Aorta (tissue), 5 donors: ENCODE data around the gene TMEM114. TPM values are rescaled to one million over a fixed set of nuclear protein-coding genes. Genes with fewer than 3 reads are reported as not detected.

Experiments used
- ATAC-seq: fragments of 200-7000 bp; cut with Tn5 transposase; one replicate; pipeline ENCODE4 v1.9.1; 2022; ENCODE audit warnings: moderate library complexity; ENCODE audit not compliant: low FRiP score
- DNase-seq, 2 donors: peaks; one replicate each; pipeline ENCODE4 v3.0.0-alpha.2; 2020
- H3K27ac ChIP-seq, 2 donors: one replicate each; pipeline ENCODE4 v1.5.1; 2013; ENCODE audit warnings: low read length in 2 of 2, mild to moderate bottlenecking in 2 of 2, moderate library complexity in 2 of 2, control low read depth in 1 of 2, inconsistent platforms in 1 of 2, low read depth in 1 of 2
- H3K27me3 ChIP-seq, 2 donors: one replicate each; pipeline ENCODE4 v1.6.1; 2013; ENCODE audit warnings: control low read depth in 1 of 2, low read length in 1 of 2, mild to moderate bottlenecking in 1 of 2, moderate library complexity in 1 of 2; ENCODE audit not compliant: insufficient read depth in 2 of 2, control insufficient read depth in 1 of 2
- H3K36me3 ChIP-seq, 2 donors: one replicate each; pipeline ENCODE4 v1.6.1; 2013; ENCODE audit warnings: control low read depth in 1 of 2, low read length in 1 of 2, mild to moderate bottlenecking in 1 of 2; ENCODE audit not compliant: insufficient read depth in 2 of 2, control insufficient read depth in 1 of 2
- H3K4me1 ChIP-seq, 2 donors: one replicate each; pipeline ENCODE4 v1.6.1; 2013; ENCODE audit warnings: low read length in 2 of 2, control low read depth in 1 of 2, mild to moderate bottlenecking in 1 of 2, moderate library complexity in 1 of 2; ENCODE audit not compliant: insufficient read depth in 2 of 2, control insufficient read depth in 1 of 2
- H3K4me3 ChIP-seq, 2 donors: one replicate each; pipeline ENCODE4 v1.5.1; 2013; ENCODE audit warnings: low read length in 2 of 2, control low read depth in 1 of 2, mild to moderate bottlenecking in 1 of 2
- H3K9me3 ChIP-seq: one replicate; pipeline ENCODE4 v1.6.1; 2013; ENCODE audit warnings: mild to moderate bottlenecking, low read length; ENCODE audit not compliant: control insufficient read depth
- WGBS, 2 donors: extraction: QIAGEN DNeasy Blood & Tissue Kit; methylation state at CpG; one replicate each; pipeline ENCODE4 v1.1.7; 2013; 5-methylcytosine and 5-hydroxymethylcytosine counted together
- intact Hi-C, 2 donors: fragments of 100-400 bp; cut with DNase I; formaldehyde crosslinking; loops; one replicate each; pipeline versions ENCODE4 v1.14.2 to v1.15.0; 2022
- polyA plus RNA-seq, 2 donors: library from polyadenylated mRNA; stranded (reverse); fragments of 200-250 nt; gene quantifications; one replicate each; pipeline ENCODE4 v1.2.3, GENCODE V29; 2013
- total RNA-seq, 2 donors: library from RNA; stranded (reverse); fragmentation: NEBNext Ultra II Directional; extraction: Animal tissue kit (Norgen Biotek cat#: 25700); gene quantifications; one replicate each; pipeline ENCODE4 v1.2.1, GENCODE V29; 2021
- donor health status: healthy with polysubstance abuse.
- donor health status: Bipolar disorder and iron deficiency.
- donor health status: DM: no; HTN: no; CAD: no.
- donor health status: DM: no; HTN: no; CAD: no.
- donor health status: DM: yes; HTN: yes; CAD: no.

Gene TMEM114
- total and polyA plus RNA-seq, 4 donors, result not detected

GRCh38 chr16:8585041-8585440 lies 5.3 kb downstream of the TMEM114 start:
- intact Hi-C loops, result no loop called here
- no peak overlapping the region for H3K27ac ChIP-seq
- no peak overlapping the region for H3K4me3 ChIP-seq
- no peak for ATAC-seq
- H3K4me1 ChIP-seq, result no peaks in the 10 kb centered on the region
- no peak for DNase-seq
- H3K9me3 ChIP-seq, result no peaks in the 10 kb centered on the region
- 82 to 85% methylated on average over 2 of the region's 2 CpGs for WGBS, 2 donors
- H3K27me3 ChIP-seq, result no peaks in the 10 kb centered on the region
- H3K36me3 ChIP-seq, result no peaks in the 10 kb centered on the region

DNA sequence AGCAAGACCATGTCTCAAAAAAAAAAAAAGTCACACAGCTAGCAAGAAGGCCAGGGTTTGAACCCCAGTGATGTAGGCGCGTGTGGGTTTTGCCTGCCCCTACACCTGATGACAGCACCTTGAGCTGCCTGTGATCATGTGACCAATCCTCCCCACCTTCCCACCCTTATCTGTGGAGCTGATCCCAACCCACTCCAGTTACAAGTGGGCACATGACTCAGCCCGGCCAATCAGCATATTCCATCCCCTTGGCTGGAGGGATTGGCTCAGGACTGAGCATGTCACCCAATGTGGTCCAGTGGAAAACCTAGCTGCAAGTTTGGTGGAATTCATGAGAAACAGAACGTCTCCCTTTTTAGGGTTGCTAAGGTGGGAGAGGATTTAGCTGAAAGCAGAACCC lies 6.6 kb downstream of the TMEM114 start:
- ATAC-seq (no peak), DNase-seq (no peak)
- WGBS, 2 donors, result 64 to 74% methylated on average over 4 of the region's 4 CpGs
- intact Hi-C loops, result no loop called here
- H3K4me3 ChIP-seq, result no peak overlapping the region
- no peak overlapping the region for H3K27ac ChIP-seq
- no peaks in the 10 kb centered on the region for H3K9me3 ChIP-seq
- no peaks in the 10 kb centered on the region for H3K36me3 ChIP-seq
- H3K27me3 ChIP-seq, result no peaks in the 10 kb centered on the region
- no peaks in the 10 kb centered on the region for H3K4me1 ChIP-seq

DNA sequence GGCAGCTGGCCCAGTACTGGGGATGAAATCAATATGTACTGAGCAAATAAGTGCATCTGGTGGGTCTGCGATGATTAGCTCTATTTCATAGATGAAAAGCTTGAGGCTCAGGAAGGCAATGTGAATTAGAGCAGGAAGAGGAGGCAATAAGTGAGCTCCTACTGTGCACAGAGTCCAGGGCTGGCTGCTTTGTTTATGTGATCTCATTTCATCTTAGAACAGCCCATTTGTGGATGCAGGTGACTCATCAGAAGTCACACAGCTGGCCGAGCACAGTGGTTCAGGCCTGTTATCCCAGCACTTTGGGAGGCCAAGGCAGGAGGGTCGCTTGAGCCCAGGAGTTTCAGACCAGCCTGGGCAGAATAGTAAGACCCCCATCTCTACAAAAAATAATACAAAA lies 7.1 kb downstream of the TMEM114 start:
- Histone ChIP-seq H3K36me3 (no peaks in the 10 kb centered on the region), H3K4me1 (no peaks in the 10 kb centered on the region), H3K4me3 (no peak overlapping the region), H3K9me3 (no peaks in the 10 kb centered on the region), H3K27me3 (no peaks in the 10 kb centered on the region), H3K27ac (no peak overlapping the region)
- WGBS, 2 donors, result 84% methylated on average over 3 of the region's 3 CpGs
- DNase-seq (no peak), ATAC-seq (no peak)
- intact Hi-C loops, result no loop called here

- 19% methylated on average over 6 of the region's 6 CpGs for WGBS, 2 donors
- no peak overlapping the region for H3K27ac ChIP-seq
- no peaks in the 10 kb centered on the region for H3K9me3 ChIP-seq
- H3K27me3 ChIP-seq, result no peaks in the 10 kb centered on the region
- DNase-seq (peak in 1 of 2 donors; percentile 82), ATAC-seq (no peak)
- intact Hi-C loops, result no loop called here
- H3K4me1 ChIP-seq, result no peaks in the 10 kb centered on the region
- no peaks in the 10 kb centered on the region for H3K36me3 ChIP-seq
- H3K4me3 ChIP-seq, result no peak overlapping the region
Measured at GRCh38 chr16:8581831-8582580, 8.3 kb downstream of the TMEM114 start.

- WGBS, 2 donors, result 86 to 92% methylated on average over 9 of the region's 9 CpGs
- Histone ChIP-seq H3K9me3 (no peaks in the 10 kb centered on the region), H3K27me3 (no peaks in the 10 kb centered on the region), H3K27ac (no peak overlapping the region), H3K4me3 (no peak overlapping the region), H3K36me3 (no peaks in the 10 kb centered on the region), H3K4me1 (no peaks in the 10 kb centered on the region)
- intact Hi-C loops, result no loop called here
- ATAC-seq (no peak), DNase-seq (no peak)
Measured at GRCh38 chr16:8579559-8579958, 10.8 kb downstream of the TMEM114 start.

- Histone ChIP-seq H3K27me3 (no peaks in the 10 kb centered on the region), H3K27ac (no peak overlapping the region), H3K4me3 (no peak overlapping the region), H3K36me3 (no peaks in the 10 kb centered on the region), H3K4me1 (no peaks in the 10 kb centered on the region), H3K9me3 (no peaks in the 10 kb centered on the region)
- intact Hi-C loops, result no loop called here
- DNase-seq, result no peak
- no peak for ATAC-seq
- WGBS, 2 donors, result 69 to 72% methylated on average over 10 of the region's 10 CpGs
Measured at GRCh38 chr16:8577678-8578304, 12.5 kb downstream of the TMEM114 start.

GRCh38 chr16:8576141-8577004 lies 13.9 kb downstream of the TMEM114 start:
- Histone ChIP-seq H3K36me3 (no peaks in the 10 kb centered on the region), H3K27ac (no peak overlapping the region), H3K4me3 (no peak overlapping the region), H3K9me3 (no peaks in the 10 kb centered on the region), H3K27me3 (no peaks in the 10 kb centered on the region), H3K4me1 (no peaks in the 10 kb centered on the region)
- WGBS, 2 donors, result 79 to 82% methylated on average over 4 of the region's 4 CpGs
- intact Hi-C loops, result no loop called here
- no peak for ATAC-seq
- DNase-seq, result no peak

- 63 to 77% methylated on average over 2 of the region's 2 CpGs for WGBS, 2 donors
- intact Hi-C loops, result no loop called here
- H3K4me3 ChIP-seq, result no peak overlapping the region
- no peaks in the 10 kb centered on the region for H3K4me1 ChIP-seq
- H3K27me3 ChIP-seq, result no peaks in the 10 kb centered on the region
- H3K9me3 ChIP-seq, result no peaks in the 10 kb centered on the region
- DNase-seq (no peak), ATAC-seq (no peak)
- H3K36me3 ChIP-seq, result no peaks in the 10 kb centered on the region
- no peak overlapping the region for H3K27ac ChIP-seq
Measured at GRCh38 chr16:8575399-8575798, 14.9 kb downstream of the TMEM114 start.
